SU-DHL-6 (cell line): ENCODE measurements around the gene SIGLEC1.

Experiments
- H2AFZ ChIP-seq: fragments of 200-600 bp; sonication (generic); 2 replicates; pipeline ENCODE4 v1.6.1; 2014; ENCODE audit warnings: low read depth, mild to moderate bottlenecking, moderate library complexity, mixed read lengths, antibody characterized with exemption, low read length; ENCODE audit not compliant: severe bottlenecking
- H3F3A ChIP-seq: fragments of 200-600 bp; shearing (Covaris generic); 2 replicates; pipeline ENCODE4 v1.6.0; 2016; ENCODE audit warnings: antibody characterized with exemption, mild to moderate bottlenecking; ENCODE audit not compliant: insufficient read depth
- H3K27ac ChIP-seq: fragments of 200-600 bp; sonication (generic); 2 replicates; pipeline ENCODE4 v1.5.1; 2016; ENCODE audit warnings: low read depth, mild to moderate bottlenecking, low read length, moderate library complexity, mixed read lengths
- H3K27me3 ChIP-seq: fragments of 200-600 bp; sonication (generic), shearing (Covaris generic); 2 replicates; pipeline ENCODE4 v1.6.0; 2014; ENCODE audit warnings: mild to moderate bottlenecking, low read length
- H3K36me3 ChIP-seq: fragments of 200-600 bp; sonication (generic); 2 replicates; pipeline ENCODE4 v1.6.1; 2014; ENCODE audit warnings: mild to moderate bottlenecking, low read length, mixed read lengths
- H3K4me2 ChIP-seq: fragments of 300-600, 200-600 bp; shearing (Covaris generic), sonication (generic); 2 replicates; pipeline ENCODE4 v1.6.0; 2014; ENCODE audit warnings: low read length, low read depth, mild to moderate bottlenecking; ENCODE audit not compliant: poor library complexity, severe bottlenecking
- H3K4me3 ChIP-seq: fragments of 200-600 bp; sonication (generic); 2 replicates; pipeline ENCODE4 v1.5.1; 2014; ENCODE audit warnings: antibody characterized with exemption, low read length, mild to moderate bottlenecking, mixed read lengths; ENCODE audit not compliant: insufficient read depth, poor library complexity, severe bottlenecking
- H3K79me2 ChIP-seq: fragments of 200-600 bp; sonication (generic); 2 replicates; pipeline ENCODE4 v1.6.1; 2014; ENCODE audit warnings: mild to moderate bottlenecking, low read length, moderate library complexity; ENCODE audit not compliant: insufficient read depth
- H3K9ac ChIP-seq: fragments of 200-600 bp; sonication (generic); 2 replicates; pipeline ENCODE4 v1.7.0; 2014; ENCODE audit warnings: mild to moderate bottlenecking, low read length
- H3K9me2 ChIP-seq: fragments of 200-600 bp; sonication (generic); replicated peaks from 2 replicates; pipeline ENCODE4 v1.6.1; 2014; ENCODE audit warnings: low read length; ENCODE audit not compliant: insufficient read depth
- H3K9me3 ChIP-seq: fragments of 200-600 bp; sonication (generic); 2 replicates; pipeline ENCODE4 v1.6.1; 2014; ENCODE audit warnings: low read length, mixed read lengths; ENCODE audit not compliant: insufficient read depth
- H4K20me1 ChIP-seq: fragments of 200-600 bp; sonication (generic); 2 replicates; pipeline ENCODE4 v1.6.1; 2014; ENCODE audit warnings: low read depth, mild to moderate bottlenecking, antibody characterized with exemption, low read length, moderate library complexity, mixed read lengths
- EZH2phosphoT487 ChIP-seq: fragments of 200-600 bp; sonication (generic), shearing (Covaris generic); conservative IDR thresholded peaks from 2 replicates; pipeline ENCODE4 v1.6.1; 2018; ENCODE audit warnings: mild to moderate bottlenecking, antibody characterized with exemption, low read length, moderate library complexity, mixed read lengths
- TF ChIP-seq, protein P1 (sequence below): fragments of 200-600 bp; sonication (generic); IDR thresholded peaks from one replicate; pipeline ENCODE4 v1.5.1; 2017; ENCODE audit warnings: antibody characterized with exemption, mild to moderate bottlenecking, low read length, moderate library complexity; ENCODE audit not compliant: insufficient read depth, poor library complexity, severe bottlenecking

Gene SIGLEC1

DNA sequence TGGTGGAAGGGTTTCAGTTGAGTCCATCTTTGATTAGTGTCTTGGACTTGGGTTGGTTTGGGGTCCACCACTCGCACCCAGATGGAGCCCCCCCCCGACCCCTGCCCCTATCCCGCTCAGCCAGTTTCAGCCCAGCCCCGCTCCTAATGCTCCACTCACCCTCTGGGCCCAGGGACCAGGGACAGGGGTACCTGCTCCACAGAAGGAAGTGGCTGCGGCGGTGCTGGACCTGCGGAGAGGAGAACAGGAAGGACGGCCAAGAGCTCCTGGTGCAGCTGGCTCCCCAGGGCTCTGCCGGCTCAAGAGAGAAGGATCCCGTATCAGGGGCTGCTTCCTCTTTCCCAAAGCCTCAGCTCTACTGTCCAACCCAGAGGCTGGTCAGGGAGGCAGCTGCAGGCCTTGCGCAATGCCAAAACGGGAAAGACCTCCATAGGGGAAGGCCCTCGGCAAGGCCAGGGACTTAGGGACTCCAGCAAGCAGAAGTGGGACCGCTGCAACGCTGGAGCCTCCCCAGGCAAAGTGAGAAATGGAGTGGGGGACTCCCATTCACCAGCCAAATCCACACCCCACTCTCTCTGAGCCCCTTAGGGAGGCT is at the start of gene SIGLEC1:
TSS of gene SIGLEC1 (minus strand) at position 322 of the 595 bp plus-strand sequence. CDS start 5,472 bp downstream, outside the sequence.
- Histone ChIP-seq H3K9me3 (no peaks in the 10 kb centered on the region), H3K27ac (no peak within 1 kb of the TSS), H3K4me2 (no peak within 1 kb of the TSS), H3K9me2 (no peaks in the 10 kb centered on the region), H3F3A (no peaks in the 10 kb centered on the region), H3K36me3 (no peaks in the 10 kb centered on the region), H3K79me2 (no peaks in the 10 kb centered on the region), H3K4me3 (no peak within 1 kb of the TSS), H2AFZ (no peak within 1 kb of the TSS), H4K20me1 (no peaks in the 10 kb centered on the region), H3K27me3 (no peaks in the 10 kb centered on the region), H3K9ac (no peak within 1 kb of the TSS)
- no peak for TF ChIP-seq EZH2phosphoT487
- TF ChIP-seq, protein P1, sequence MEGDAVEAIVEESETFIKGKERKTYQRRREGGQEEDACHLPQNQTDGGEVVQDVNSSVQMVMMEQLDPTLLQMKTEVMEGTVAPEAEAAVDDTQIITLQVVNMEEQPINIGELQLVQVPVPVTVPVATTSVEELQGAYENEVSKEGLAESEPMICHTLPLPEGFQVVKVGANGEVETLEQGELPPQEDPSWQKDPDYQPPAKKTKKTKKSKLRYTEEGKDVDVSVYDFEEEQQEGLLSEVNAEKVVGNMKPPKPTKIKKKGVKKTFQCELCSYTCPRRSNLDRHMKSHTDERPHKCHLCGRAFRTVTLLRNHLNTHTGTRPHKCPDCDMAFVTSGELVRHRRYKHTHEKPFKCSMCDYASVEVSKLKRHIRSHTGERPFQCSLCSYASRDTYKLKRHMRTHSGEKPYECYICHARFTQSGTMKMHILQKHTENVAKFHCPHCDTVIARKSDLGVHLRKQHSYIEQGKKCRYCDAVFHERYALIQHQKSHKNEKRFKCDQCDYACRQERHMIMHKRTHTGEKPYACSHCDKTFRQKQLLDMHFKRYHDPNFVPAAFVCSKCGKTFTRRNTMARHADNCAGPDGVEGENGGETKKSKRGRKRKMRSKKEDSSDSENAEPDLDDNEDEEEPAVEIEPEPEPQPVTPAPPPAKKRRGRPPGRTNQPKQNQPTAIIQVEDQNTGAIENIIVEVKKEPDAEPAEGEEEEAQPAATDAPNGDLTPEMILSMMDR, result no peak

DNA sequence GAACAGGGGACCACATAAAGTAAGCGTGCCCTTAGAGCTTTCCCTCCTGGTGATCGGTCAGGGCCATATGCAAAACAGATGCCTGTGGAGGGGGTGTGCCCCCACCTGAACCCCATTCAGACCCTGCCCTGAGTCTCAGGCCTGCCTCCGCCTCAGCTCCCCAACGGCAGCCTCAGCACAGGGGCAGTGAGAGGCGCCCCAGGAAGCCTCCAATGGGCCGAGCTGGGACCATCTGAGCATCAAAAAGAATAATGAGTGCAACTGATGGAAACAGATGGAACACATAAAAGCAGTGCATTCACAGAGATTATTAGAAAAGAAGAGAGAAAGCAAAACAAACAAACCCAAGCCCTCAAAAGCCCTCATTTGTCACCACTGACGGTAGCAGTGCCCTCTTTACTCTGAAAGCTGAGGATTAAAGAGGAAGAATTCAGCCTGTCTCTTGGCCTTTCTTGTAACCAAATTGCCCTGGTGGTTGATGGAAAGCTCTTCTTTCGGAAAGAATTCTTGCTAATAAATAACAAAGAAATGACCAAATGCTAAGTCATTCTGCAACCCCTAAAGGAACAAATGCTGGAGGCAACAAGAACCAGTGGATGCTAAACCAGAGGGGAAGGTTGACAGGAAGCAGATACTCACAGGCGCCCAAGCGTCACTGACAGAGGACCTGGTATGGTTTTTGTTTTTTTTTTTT is 48.4 kb upstream of the SIGLEC1 start:
- no peaks in the 10 kb centered on the region for H3K9me3 ChIP-seq
- no peaks in the 10 kb centered on the region for H3K27me3 ChIP-seq
- H2AFZ ChIP-seq, result no peak overlapping the region
- H3K36me3 ChIP-seq, result no peaks in the 10 kb centered on the region
- no peaks in the 10 kb centered on the region for H3K9me2 ChIP-seq
- H3K79me2 ChIP-seq, result peaks cover 31% of the 10 kb centered on the region
- TF ChIP-seq, protein P1, result no peak
- TF ChIP-seq EZH2phosphoT487, result no peak
- no peak overlapping the region for H3K27ac ChIP-seq
- no peak overlapping the region for H3K4me3 ChIP-seq
- no peaks in the 10 kb centered on the region for H3F3A ChIP-seq
- H4K20me1 ChIP-seq, result no peaks in the 10 kb centered on the region
- H3K9ac ChIP-seq, result no peak overlapping the region
- no peak overlapping the region for H3K4me2 ChIP-seq

DNA sequence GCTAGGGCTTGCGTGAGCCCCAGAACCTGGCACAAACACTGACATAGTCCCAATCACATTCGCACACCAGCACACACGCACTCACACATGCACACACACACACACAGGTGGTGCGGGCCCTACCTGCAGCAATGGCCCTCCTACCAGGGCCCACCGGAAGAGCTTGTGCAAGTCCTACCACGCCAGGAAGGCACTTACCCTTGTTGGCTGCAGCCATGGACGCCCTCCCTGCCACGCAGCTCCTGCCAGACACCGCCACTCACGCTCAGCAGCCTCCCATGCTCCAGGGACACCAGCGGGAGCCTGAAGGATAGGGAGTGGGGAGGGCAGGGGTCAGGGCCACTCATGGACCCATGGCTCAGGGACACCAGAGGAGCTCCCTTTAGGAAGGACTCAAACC is 47.5 kb upstream of the SIGLEC1 start:
- H3K4me3 ChIP-seq, result no peak overlapping the region
- no peak overlapping the region for H2AFZ ChIP-seq
- no peaks in the 10 kb centered on the region for H3K36me3 ChIP-seq
- H3K9ac ChIP-seq, result no peak overlapping the region
- peaks cover 25% of the 10 kb centered on the region for H3K79me2 ChIP-seq
- no peaks in the 10 kb centered on the region for H3F3A ChIP-seq
- TF ChIP-seq, protein P1, result no peak
- no peak for TF ChIP-seq EZH2phosphoT487
- H3K4me2 ChIP-seq, result no peak overlapping the region
- H3K27me3 ChIP-seq, result no peaks in the 10 kb centered on the region
- no peaks in the 10 kb centered on the region for H3K9me3 ChIP-seq
- H4K20me1 ChIP-seq, result no peaks in the 10 kb centered on the region
- no peaks in the 10 kb centered on the region for H3K9me2 ChIP-seq
- no peak overlapping the region for H3K27ac ChIP-seq
